ENCODE data around the gene NRG4. TPM values are rescaled to one million over a fixed set of nuclear protein-coding genes. Genes with fewer than 3 reads are reported as not detected.

Gene NRG4
- total and polyA plus RNA-seq, 2 experiments from 2014 or later, result 0.21 to 0.47 TPM

DNA sequence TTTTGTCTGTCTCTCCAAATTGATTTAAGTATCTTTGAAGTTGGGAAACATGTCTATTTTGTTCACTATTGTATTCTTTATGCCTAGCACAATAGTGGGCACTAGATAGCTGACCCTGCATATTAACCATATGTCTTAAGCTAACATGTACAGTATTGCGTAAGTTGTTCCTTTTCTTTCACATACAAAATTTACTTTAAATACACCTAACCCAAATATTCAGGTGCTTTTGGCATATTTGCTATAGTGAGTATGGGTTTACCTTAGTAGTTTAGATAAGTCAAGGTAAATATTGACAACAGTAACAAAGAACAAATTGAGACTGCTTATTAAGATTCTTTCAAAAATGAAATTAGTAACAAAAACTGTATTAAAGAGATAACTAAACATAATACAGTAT is 50.9 kb downstream of the NRG4 start:
- Histone ChIP-seq H3K4me2 (no peak overlapping the region), H3K4me3 (no peak overlapping the region), H4K20me1 (replicated peaks; ENCODE audit: insufficient read depth) (no peaks in the 10 kb centered on the region), H3F3A (replicated peaks; ENCODE audit: low read depth) (no peaks in the 10 kb centered on the region), H3K79me2 (replicated peaks; ENCODE audit: insufficient read depth) (no peaks in the 10 kb centered on the region), H3K36me3 (ENCODE audit: insufficient read depth) (no peaks in the 10 kb centered on the region), H3K27me3 (ENCODE audit: insufficient read depth) (no peaks in the 10 kb centered on the region), H3K27ac (ENCODE audit: low read depth) (no peak overlapping the region), H2AFZ (no peak overlapping the region), H3K4me1 (ENCODE audit: insufficient read depth) (no peaks in the 10 kb centered on the region), H3K9me2 (ENCODE audit: insufficient read depth) (no peaks in the 10 kb centered on the region)
- ATAC-seq (no peak), DNase-seq (ENCODE audit: low spot score) (no peak)
- no peak overlapping the region for H3K4me3 Mint-ChIP-seq
- TF ChIP-seq NANOG (IDR thresholded peaks at IDR 0.05; ENCODE audit: borderline replicate concordance) (no peak), EZH2 (IDR thresholded peaks at IDR 0.05; ENCODE audit: low read depth, unreplicated experiment) (no peak), POLR2AphosphoS5 (IDR thresholded peaks at IDR 0.05; ENCODE audit: low read depth) (no peak), CREB1 (CRISPR knock-in tag; IDR thresholded peaks at IDR 0.05; ENCODE audit: low read depth) (no peak), JUNB (IDR thresholded peaks at IDR 0.05; ENCODE audit: unreplicated experiment) (no peak)
- TF ChIP-seq, protein P1, sequence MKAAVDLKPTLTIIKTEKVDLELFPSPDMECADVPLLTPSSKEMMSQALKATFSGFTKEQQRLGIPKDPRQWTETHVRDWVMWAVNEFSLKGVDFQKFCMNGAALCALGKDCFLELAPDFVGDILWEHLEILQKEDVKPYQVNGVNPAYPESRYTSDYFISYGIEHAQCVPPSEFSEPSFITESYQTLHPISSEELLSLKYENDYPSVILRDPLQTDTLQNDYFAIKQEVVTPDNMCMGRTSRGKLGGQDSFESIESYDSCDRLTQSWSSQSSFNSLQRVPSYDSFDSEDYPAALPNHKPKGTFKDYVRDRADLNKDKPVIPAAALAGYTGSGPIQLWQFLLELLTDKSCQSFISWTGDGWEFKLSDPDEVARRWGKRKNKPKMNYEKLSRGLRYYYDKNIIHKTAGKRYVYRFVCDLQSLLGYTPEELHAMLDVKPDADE (IDR thresholded peaks at IDR 0.05), result no peak
- TF ChIP-seq, protein P2, sequence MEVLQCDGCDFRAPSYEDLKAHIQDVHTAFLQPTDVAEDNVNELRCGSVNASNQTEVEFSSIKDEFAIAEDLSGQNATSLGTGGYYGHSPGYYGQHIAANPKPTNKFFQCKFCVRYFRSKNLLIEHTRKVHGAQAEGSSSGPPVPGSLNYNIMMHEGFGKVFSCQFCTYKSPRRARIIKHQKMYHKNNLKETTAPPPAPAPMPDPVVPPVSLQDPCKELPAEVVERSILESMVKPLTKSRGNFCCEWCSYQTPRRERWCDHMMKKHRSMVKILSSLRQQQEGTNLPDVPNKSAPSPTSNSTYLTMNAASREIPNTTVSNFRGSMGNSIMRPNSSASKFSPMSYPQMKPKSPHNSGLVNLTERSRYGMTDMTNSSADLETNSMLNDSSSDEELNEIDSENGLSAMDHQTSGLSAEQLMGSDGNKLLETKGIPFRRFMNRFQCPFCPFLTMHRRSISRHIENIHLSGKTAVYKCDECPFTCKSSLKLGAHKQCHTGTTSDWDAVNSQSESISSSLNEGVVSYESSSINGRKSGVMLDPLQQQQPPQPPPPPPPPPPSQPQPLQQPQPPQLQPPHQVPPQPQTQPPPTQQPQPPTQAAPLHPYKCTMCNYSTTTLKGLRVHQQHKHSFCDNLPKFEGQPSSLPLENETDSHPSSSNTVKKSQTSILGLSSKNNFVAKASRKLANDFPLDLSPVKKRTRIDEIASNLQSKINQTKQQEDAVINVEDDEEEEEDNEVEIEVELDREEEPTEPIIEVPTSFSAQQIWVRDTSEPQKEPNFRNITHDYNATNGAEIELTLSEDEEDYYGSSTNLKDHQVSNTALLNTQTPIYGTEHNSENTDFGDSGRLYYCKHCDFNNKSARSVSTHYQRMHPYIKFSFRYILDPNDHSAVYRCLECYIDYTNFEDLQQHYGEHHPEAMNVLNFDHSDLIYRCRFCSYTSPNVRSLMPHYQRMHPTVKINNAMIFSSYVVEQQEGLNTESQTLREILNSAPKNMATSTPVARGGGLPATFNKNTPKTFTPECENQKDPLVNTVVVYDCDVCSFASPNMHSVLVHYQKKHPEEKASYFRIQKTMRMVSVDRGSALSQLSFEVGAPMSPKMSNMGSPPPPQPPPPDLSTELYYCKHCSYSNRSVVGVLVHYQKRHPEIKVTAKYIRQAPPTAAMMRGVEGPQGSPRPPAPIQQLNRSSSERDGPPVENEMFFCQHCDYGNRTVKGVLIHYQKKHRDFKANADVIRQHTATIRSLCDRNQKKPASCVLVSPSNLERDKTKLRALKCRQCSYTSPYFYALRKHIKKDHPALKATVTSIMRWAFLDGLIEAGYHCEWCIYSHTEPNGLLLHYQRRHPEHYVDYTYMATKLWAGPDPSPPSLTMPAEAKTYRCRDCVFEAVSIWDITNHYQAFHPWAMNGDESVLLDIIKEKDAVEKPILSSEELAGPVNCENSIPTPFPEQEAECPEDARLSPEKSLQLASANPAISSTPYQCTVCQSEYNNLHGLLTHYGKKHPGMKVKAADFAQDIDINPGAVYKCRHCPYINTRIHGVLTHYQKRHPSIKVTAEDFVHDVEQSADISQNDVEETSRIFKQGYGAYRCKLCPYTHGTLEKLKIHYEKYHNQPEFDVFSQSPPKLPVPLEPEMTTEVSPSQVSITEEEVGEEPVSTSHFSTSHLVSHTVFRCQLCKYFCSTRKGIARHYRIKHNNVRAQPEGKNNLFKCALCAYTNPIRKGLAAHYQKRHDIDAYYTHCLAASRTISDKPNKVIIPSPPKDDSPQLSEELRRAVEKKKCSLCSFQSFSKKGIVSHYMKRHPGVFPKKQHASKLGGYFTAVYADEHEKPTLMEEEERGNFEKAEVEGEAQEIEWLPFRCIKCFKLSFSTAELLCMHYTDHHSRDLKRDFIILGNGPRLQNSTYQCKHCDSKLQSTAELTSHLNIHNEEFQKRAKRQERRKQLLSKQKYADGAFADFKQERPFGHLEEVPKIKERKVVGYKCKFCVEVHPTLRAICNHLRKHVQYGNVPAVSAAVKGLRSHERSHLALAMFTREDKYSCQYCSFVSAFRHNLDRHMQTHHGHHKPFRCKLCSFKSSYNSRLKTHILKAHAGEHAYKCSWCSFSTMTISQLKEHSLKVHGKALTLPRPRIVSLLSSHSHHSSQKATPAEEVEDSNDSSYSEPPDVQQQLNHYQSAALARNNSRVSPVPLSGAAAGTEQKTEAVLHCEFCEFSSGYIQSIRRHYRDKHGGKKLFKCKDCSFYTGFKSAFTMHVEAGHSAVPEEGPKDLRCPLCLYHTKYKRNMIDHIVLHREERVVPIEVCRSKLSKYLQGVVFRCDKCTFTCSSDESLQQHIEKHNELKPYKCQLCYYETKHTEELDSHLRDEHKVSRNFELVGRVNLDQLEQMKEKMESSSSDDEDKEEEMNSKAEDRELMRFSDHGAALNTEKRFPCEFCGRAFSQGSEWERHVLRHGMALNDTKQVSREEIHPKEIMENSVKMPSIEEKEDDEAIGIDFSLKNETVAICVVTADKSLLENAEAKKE (CRISPR knock-in tag; IDR thresholded peaks at IDR 0.05), result no peak
- TF ChIP-seq, protein P3, sequence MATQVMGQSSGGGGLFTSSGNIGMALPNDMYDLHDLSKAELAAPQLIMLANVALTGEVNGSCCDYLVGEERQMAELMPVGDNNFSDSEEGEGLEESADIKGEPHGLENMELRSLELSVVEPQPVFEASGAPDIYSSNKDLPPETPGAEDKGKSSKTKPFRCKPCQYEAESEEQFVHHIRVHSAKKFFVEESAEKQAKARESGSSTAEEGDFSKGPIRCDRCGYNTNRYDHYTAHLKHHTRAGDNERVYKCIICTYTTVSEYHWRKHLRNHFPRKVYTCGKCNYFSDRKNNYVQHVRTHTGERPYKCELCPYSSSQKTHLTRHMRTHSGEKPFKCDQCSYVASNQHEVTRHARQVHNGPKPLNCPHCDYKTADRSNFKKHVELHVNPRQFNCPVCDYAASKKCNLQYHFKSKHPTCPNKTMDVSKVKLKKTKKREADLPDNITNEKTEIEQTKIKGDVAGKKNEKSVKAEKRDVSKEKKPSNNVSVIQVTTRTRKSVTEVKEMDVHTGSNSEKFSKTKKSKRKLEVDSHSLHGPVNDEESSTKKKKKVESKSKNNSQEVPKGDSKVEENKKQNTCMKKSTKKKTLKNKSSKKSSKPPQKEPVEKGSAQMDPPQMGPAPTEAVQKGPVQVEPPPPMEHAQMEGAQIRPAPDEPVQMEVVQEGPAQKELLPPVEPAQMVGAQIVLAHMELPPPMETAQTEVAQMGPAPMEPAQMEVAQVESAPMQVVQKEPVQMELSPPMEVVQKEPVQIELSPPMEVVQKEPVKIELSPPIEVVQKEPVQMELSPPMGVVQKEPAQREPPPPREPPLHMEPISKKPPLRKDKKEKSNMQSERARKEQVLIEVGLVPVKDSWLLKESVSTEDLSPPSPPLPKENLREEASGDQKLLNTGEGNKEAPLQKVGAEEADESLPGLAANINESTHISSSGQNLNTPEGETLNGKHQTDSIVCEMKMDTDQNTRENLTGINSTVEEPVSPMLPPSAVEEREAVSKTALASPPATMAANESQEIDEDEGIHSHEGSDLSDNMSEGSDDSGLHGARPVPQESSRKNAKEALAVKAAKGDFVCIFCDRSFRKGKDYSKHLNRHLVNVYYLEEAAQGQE (IDR thresholded peaks at IDR 0.05; ENCODE audit: unreplicated experiment), result no peak
- H3K9me3 Mint-ChIP-seq, result no peaks in the 10 kb centered on the region
- H3K27ac Mint-ChIP-seq, result no peak overlapping the region
- no peaks in the 10 kb centered on the region for H3K4me1 Mint-ChIP-seq
- no peaks in the 10 kb centered on the region for H3K36me3 Mint-ChIP-seq (ENCODE audit: low read depth)
- H3K27me3 Mint-ChIP-seq (ENCODE audit: insufficient read depth, low read depth, poor library complexity), result peaks cover 3% of the 10 kb centered on the region

Measured in GM23338 (cell line).